HuH-7.5 (cell line): ENCODE results near the gene PCBP3.
"Not testable (repeated sequence)": the region's sequence is repeated elsewhere in the genome, so short reads cannot be mapped to it uniquely, and the experiment has no call there.

ENCODE experiments used
- DNase-seq: peaks from one replicate; pipeline ENCODE4 v3.0.0; 2011; ENCODE audit warnings: low spot score

PCBP3 gene

GRCh38 chr21:45948576-45949141, 305.1 kb downstream of the PCBP3 start:
- no peak for DNase-seq

GRCh38 chr21:45949928-45950739, 306.6 kb downstream of the PCBP3 start:
- DNase-seq = no peak

- DNase-seq = no peak
Observed at GRCh38 chr21:45950740-45951515, 307.4 kb downstream of the PCBP3 start.

GRCh38 chr21:45951676-45952075, 308.2 kb downstream of the PCBP3 start:
- DNase-seq = no peak

GRCh38 chr21:45952527-45952926, 309.0 kb downstream of the PCBP3 start:
- DNase-seq = not testable (repeated sequence)

GRCh38 chr21:45952974-45953373, 309.4 kb downstream of the PCBP3 start:
- no peak for DNase-seq

GRCh38 chr21:45954261-45954660, 310.7 kb downstream of the PCBP3 start:
- DNase-seq = no peak

- no peak for DNase-seq
Observed at GRCh38 chr21:45954921-45955320, 311.4 kb downstream of the PCBP3 start.

GRCh38 chr21:45957551-45957950, 314.0 kb downstream of the PCBP3 start:
- no peak for DNase-seq

GRCh38 chr21:45957981-45958600, 314.6 kb downstream of the PCBP3 start:
- no peak for DNase-seq

GRCh38 chr21:45959182-45959581, 315.7 kb downstream of the PCBP3 start:
- DNase-seq = no peak

- DNase-seq = peak; percentile 1
Observed at GRCh38 chr21:45959779-45960390, 316.4 kb downstream of the PCBP3 start.

- not testable (repeated sequence) for DNase-seq
Observed at GRCh38 chr21:45961408-45961807, 317.9 kb downstream of the PCBP3 start.

- DNase-seq = no peak
Observed at GRCh38 chr21:45962531-45963231, 319.2 kb downstream of the PCBP3 start.

GRCh38 chr21:45963232-45963570, 319.7 kb downstream of the PCBP3 start:
- no peak for DNase-seq

- no peak for DNase-seq
Observed at GRCh38 chr21:45964649-45965048, 321.1 kb downstream of the PCBP3 start.

GRCh38 chr21:45965084-45965809, 321.7 kb downstream of the PCBP3 start:
- DNase-seq = no peak

GRCh38 chr21:45966791-45967394, 323.4 kb downstream of the PCBP3 start:
- peak; percentile 2 for DNase-seq

GRCh38 chr21:45969921-45970673, 326.6 kb downstream of the PCBP3 start:
- peak; percentile 1 for DNase-seq
